Posterior cingulate gyrus (tissue), 11 donors: Measurements from ENCODE around the gene CADM2.
"Not testable (repeated sequence)": the region's sequence is repeated elsewhere in the genome, so short reads cannot be mapped to it uniquely, and the experiment has no call there.

Experiments used
- DNase-seq, 10 donors: peaks; one replicate each; pipeline versions ENCODE4 v3.0.0 to v3.0.0-alpha.2; 2020 to 2021; ENCODE audit warnings: mixed read lengths in 3 of 10
- intact Hi-C: fragments of 100-400 bp; cut with DNase I; formaldehyde crosslinking; loops from one replicate; pipeline ENCODE4 v1.15.1; 2023

The CADM2 gene

DNA sequence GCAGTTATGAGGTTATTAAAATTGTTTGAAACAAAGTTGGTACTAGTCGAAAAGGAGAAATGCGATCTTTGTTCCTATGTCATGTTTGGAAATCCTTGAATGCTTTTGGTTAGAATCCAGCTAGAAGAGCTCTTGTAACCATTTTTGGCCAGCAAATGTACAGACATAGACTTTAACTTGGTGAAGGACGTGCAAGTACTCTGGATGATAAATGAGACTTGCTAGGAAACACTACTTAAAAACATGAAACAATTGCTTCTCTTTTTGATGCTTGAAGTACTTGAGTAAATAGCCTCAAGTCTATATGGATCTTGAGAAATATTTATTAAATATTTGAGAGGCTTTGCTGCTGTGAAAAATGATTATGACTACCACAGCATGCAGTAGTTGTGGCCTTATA, 95.8 kb downstream of the CADM2 start:
- intact Hi-C loops = no loop called here
- DNase-seq = no peak

GRCh38 chr3:85068911-85069310, 110.1 kb downstream of the CADM2 start:
- no peak for DNase-seq
- intact Hi-C loops = no loop called here

DNA sequence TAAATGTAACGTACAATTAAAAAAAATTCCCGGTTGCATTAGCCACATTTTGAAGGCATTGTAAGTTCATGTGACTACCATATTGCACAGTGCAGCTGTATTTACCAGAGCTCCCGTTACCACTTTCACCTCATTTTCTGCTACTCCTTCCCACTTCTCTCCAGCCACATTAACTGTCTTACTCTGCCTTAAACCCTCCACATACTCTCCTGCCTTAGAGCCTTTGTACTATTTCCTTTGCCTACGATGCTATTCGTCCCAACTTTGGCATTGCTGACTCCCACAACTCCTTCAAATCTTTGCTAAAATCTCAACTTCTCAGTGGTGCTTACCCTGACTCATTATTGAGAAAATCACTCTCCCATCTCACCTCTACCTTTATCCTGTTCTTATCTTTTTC, 115.2 kb downstream of the CADM2 start:
- no peak for DNase-seq
- intact Hi-C loops = no loop called here

GRCh38 chr3:85075663-85076062, 116.9 kb downstream of the CADM2 start:
- no peak for DNase-seq
- intact Hi-C loops = no loop called here

- intact Hi-C loops = no loop called here
- DNase-seq = no peak
Observed at GRCh38 chr3:85077018-85077417, 118.2 kb downstream of the CADM2 start.

GRCh38 chr3:85081191-85081906, 122.6 kb downstream of the CADM2 start:
- intact Hi-C loops = no loop called here
- peak in 6 of 10 donors; percentile 12 to 79 (median 21) for DNase-seq

- intact Hi-C loops = no loop called here
- peak in 1 of 10 donors; percentile 52 for DNase-seq
Observed at GRCh38 chr3:85090495-85090894, 131.7 kb downstream of the CADM2 start.

DNA sequence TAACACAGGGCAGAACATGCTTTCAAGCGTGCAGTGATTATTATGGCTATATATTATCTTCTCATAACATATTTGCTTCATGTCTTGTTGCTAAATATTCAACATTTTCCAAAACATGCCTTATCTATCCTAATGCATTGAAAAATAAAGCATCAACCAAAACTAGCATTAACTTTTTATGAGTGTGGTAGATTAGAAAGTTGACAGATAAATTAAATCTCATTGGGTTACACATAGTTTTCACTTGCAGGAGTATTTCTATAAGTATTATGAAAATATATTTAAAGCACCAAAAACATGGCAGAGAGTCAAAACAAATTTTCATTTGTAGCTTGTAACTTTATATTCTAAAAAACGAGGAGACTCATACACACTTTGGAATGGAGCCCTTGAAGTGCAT, 141.5 kb downstream of the CADM2 start:
- DNase-seq = no peak

DNA sequence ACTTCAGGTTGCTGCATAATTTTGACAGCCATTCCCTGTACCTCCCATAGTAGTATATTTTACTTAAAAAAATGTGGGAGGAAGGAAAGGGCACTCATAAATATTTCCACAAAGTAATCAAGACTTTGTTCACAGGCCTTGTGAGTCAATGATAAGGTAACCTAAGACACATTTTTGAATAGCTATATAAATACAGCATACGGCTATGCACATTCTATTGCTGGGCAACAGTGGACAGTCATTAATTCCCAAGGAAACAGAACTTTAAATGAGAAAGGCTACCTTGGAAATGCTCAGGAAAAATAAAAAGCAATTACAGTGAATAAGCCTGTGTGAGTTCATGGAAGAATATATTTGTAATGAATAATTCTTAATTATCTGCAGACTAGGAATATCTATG, 144.0 kb downstream of the CADM2 start:
- no peak for DNase-seq
- intact Hi-C loops = no loop called here

More for the DNA sequence above, 141.5 kb downstream of the CADM2 start:
- intact Hi-C loops = no loop called here

- intact Hi-C loops = no loop called here
Observed at GRCh38 chr3:85110393-85110792, 151.6 kb downstream of the CADM2 start.

DNA sequence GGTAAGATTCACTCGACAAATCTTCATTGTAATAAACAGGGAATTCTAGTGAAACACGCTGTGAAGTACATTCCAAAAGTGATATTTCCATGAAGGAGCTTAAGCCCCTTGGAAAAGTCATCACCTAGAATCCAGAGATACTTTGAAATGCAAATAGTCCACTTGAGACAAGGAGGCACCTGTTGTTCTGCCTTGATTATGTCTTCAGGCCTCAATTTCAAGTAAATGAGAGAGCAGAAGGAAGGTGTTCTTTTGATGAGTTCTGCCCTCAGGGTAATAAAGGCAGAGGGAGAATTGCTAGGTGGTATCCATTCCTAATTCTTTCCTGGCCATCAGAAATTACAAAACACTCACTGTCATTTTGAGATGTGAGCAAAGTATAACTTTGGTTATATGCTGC, 162.1 kb downstream of the CADM2 start:
- no peak for DNase-seq
- intact Hi-C loops = no loop called here

More at GRCh38 chr3:85110393-85110792, 151.6 kb downstream of the CADM2 start:
- no peak for DNase-seq

DNA sequence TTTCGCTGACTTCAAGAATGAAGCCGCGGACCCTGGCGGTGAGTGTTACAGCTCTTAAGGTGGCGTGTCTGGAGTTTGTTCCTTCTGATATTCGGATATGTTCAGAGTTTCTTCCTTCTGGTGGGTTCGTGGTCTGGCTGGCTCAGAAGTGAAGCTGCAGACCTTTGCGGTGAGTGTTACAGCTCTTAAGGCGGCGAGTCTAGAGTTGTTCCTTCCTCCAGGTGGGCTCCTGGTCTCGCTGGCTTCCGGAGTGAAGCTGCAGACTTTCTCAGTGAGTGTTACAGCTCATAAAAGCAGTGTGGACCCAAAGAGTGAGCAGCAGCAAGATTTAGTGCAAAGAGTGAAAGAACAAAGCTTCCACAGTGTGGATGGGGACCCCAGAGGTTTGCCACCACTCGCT, 174.1 kb downstream of the CADM2 start:
- intact Hi-C loops, DNase-seq: not testable (repeated sequence)

- intact Hi-C loops, DNase-seq: not testable (repeated sequence)
Observed at GRCh38 chr3:85133691-85134420, 175.1 kb downstream of the CADM2 start.

DNA sequence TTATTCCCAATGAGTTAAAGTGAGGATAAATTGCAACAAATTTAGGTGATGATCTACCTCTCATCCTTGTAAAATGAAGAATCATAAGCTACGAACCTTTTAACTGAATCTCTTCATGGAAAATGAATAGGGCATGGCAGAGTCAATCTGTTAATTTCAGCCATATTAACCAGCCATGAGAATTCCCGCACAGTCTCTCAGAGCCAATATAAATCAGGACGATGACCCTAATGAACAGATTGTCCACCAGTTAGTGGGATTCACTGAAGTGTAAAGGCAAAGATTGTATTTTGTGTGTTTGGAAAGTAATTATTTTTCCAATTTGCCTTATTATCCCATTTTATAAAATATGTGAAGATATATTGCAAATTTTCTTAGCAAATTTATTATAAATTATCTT, 183.8 kb downstream of the CADM2 start:
- no peak for DNase-seq
- intact Hi-C loops = no loop called here

- DNase-seq = no peak
Observed at GRCh38 chr3:85148036-85148435, 189.2 kb downstream of the CADM2 start.

GRCh38 chr3:85151555-85151954, 192.8 kb downstream of the CADM2 start:
- intact Hi-C loops = no loop called here
- DNase-seq = no peak

More at GRCh38 chr3:85148036-85148435, 189.2 kb downstream of the CADM2 start:
- intact Hi-C loops = no loop called here

- DNase-seq, intact Hi-C loops: not testable (repeated sequence)
Observed at GRCh38 chr3:85153279-85153678, 194.5 kb downstream of the CADM2 start.

DNA sequence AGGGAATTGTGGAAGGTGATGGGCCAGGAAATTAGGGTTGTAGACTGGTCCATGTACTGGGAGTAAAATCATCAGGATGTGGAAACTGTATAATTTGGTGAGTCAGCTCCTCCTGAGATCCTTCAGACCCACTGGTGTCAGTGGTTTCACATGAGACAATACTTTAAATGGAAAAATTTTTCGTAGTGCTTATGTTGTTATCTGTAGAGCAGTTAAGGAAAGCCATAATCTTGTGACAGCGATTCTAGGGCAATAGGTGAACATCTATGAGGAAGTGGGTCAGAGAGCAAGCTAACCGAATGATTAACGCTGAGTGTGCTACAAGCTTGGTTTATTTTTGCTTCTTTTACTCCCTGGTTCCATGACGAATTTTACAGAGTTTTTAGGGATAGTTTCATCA, 200.6 kb downstream of the CADM2 start:
- no peak for DNase-seq
- intact Hi-C loops = no loop called here

GRCh38 chr3:85161544-85161943, 202.8 kb downstream of the CADM2 start:
- intact Hi-C loops = no loop called here
- DNase-seq = no peak

DNA sequence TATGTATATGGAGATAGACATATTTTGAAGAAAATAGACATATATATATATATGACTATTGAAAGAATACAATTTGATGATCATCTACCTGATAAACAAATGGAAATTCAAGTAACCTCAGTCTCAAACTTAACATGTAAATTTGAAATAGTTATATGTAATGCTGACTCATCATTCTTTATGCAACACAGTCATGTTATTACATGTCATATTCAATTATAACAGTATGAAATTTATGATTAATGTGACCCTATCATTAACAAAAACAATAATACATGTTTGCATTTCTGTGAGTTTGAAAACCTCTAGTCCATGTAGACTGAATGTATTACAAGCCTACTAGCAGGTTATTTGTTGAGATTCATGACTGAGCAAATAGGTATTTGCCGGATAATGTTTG, 204.1 kb downstream of the CADM2 start:
- no peak for DNase-seq
- intact Hi-C loops = no loop called here

DNA sequence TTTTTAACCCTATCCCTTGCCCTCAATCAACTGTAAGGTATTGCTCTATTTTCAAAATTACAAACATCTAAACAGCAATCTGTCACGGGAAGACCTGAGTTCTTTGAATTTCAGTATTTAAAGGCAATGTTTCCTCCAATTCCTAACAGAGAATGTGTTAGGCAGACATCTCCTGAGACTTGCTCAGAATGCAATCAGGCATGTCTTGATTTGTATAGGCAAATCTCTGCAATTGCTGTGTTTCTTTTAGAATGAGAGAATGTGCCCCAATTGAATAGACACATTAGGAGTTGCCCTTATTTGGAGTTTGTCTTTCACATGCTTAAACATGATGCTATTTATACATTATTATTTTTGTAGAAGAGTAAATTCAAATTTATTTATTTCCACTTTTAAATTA, 205.6 kb downstream of the CADM2 start:
- no peak for DNase-seq
- intact Hi-C loops = no loop called here

GRCh38 chr3:85167576-85167975, 208.8 kb downstream of the CADM2 start:
- no peak for DNase-seq
- intact Hi-C loops = no loop called here
